Stimulated activated CD8-positive, alpha-beta memory T cell treated with anti-CD3 and anti-CD28 coated beads, Interleukin-4, amount 100 ng/mL, for 24 hours (primary cell): Measurements from ENCODE around the gene GNA14.
"Not testable (repeated sequence)": the region's sequence is repeated elsewhere in the genome, so short reads cannot be mapped to it uniquely, and the experiment has no call there.

Experiments used
- DNase-seq: peaks from one replicate; pipeline ENCODE4 v3.0.0-alpha.2; 2020; ENCODE audit warnings: low read depth

The GNA14 gene

GRCh38 chr9:77648234-77649108, at the start of gene GNA14:
GNA14 (minus strand) TSS chr9:77648322; CDS start chr9:77647793, 529 bp downstream.
- DNase-seq, result no peak

- DNase-seq, result no peak
Observed at GRCh38 chr9:77697238-77697984, 49.3 kb upstream of the GNA14 start.

GRCh38 chr9:77690723-77691122, 42.6 kb upstream of the GNA14 start:
- not testable (repeated sequence) for DNase-seq

GRCh38 chr9:77690119-77690518, 42.0 kb upstream of the GNA14 start:
- DNase-seq, result not testable (repeated sequence)

- DNase-seq, result not testable (repeated sequence)
Observed at GRCh38 chr9:77687737-77688136, 39.6 kb upstream of the GNA14 start.

GRCh38 chr9:77680581-77680980, 32.5 kb upstream of the GNA14 start:
- DNase-seq, result no peak

GRCh38 chr9:77679661-77680368, 31.7 kb upstream of the GNA14 start:
- DNase-seq, result no peak

GRCh38 chr9:77679088-77679487, 31.0 kb upstream of the GNA14 start:
- DNase-seq, result no peak

GRCh38 chr9:77677957-77678535, 29.9 kb upstream of the GNA14 start:
- DNase-seq, result no peak

- no peak for DNase-seq
Observed at GRCh38 chr9:77677397-77677796, 29.3 kb upstream of the GNA14 start.

- DNase-seq, result no peak
Observed at GRCh38 chr9:77673941-77674791, 26.0 kb upstream of the GNA14 start.

GRCh38 chr9:77672183-77672582, 24.1 kb upstream of the GNA14 start:
- DNase-seq, result no peak

GRCh38 chr9:77667151-77667550, 19.0 kb upstream of the GNA14 start:
- no peak for DNase-seq

GRCh38 chr9:77663754-77664153, 15.6 kb upstream of the GNA14 start:
- no peak for DNase-seq

- DNase-seq, result no peak
Observed at GRCh38 chr9:77661566-77662085, 13.5 kb upstream of the GNA14 start.

GRCh38 chr9:77659926-77660325, 11.8 kb upstream of the GNA14 start:
- DNase-seq, result no peak

GRCh38 chr9:77651203-77651602, 3.1 kb upstream of the GNA14 start:
- DNase-seq, result no peak

GRCh38 chr9:77649109-77649812, 1.1 kb upstream of the GNA14 start:
- no peak for DNase-seq

- DNase-seq, result no peak
Observed at GRCh38 chr9:77647267-77648233, 572 bp downstream of the GNA14 start.
